ENCODE measurements around the gene PILRA.
"Not testable (repeated sequence)": the region's sequence is repeated elsewhere in the genome, so short reads cannot be mapped to it uniquely, and the experiment has no call there.

The PILRA gene

GRCh38 chr7:100381531-100382233 is 8.4 kb downstream of the PILRA start:
- not testable (repeated sequence) for DNase-seq

- DNase-seq, result not testable (repeated sequence)
These were observed 9.1 kb downstream of the PILRA start for GRCh38 chr7:100382234-100382853.

GRCh38 chr7:100384628-100385294 is 11.5 kb downstream of the PILRA start:
- no peak for DNase-seq

- DNase-seq, result no peak
These were observed 13.7 kb downstream of the PILRA start for GRCh38 chr7:100386940-100387339.

- DNase-seq, result no peak
These were observed 14.4 kb downstream of the PILRA start for GRCh38 chr7:100387695-100388094.

GRCh38 chr7:100389437-100390088 is 16.3 kb downstream of the PILRA start:
- no peak for DNase-seq

- no peak for DNase-seq
These were observed 17.2 kb downstream of the PILRA start for GRCh38 chr7:100390286-100391009.

- DNase-seq, result no peak
These were observed 20.1 kb downstream of the PILRA start for GRCh38 chr7:100393233-100393905.

GRCh38 chr7:100394077-100394476 is 20.8 kb downstream of the PILRA start:
- DNase-seq, result no peak

- DNase-seq, result no peak
These were observed 23.2 kb downstream of the PILRA start for GRCh38 chr7:100396421-100396982.

GRCh38 chr7:100397315-100398081 is 24.2 kb downstream of the PILRA start:
- DNase-seq, result no peak

- no peak for DNase-seq
These were observed 25.0 kb downstream of the PILRA start for GRCh38 chr7:100398239-100398638.

GRCh38 chr7:100400041-100400440 is 26.8 kb downstream of the PILRA start:
- DNase-seq, result no peak

- no peak for DNase-seq
These were observed 27.4 kb downstream of the PILRA start for GRCh38 chr7:100400656-100401055.

GRCh38 chr7:100401811-100402210 is 28.5 kb downstream of the PILRA start:
- DNase-seq, result no peak

GRCh38 chr7:100402241-100402640 is 29.0 kb downstream of the PILRA start:
- DNase-seq, result no peak

GRCh38 chr7:100406767-100407166 is 33.5 kb downstream of the PILRA start:
- no peak for DNase-seq

- peak; percentile 12 for DNase-seq
These were observed 34.2 kb downstream of the PILRA start for GRCh38 chr7:100407285-100408180.

- no peak for DNase-seq
These were observed 37.8 kb downstream of the PILRA start for GRCh38 chr7:100411101-100411500.

GRCh38 chr7:100413346-100413745 is 40.1 kb downstream of the PILRA start:
- no peak for DNase-seq
